HG03439 (cell line): ENCODE results near the gene FZD2.
"Not testable (repeated sequence)": the region's sequence is repeated elsewhere in the genome, so short reads cannot be mapped to it uniquely, and the experiment has no call there.

Experiments
- ATAC-seq: cut with Tn5 transposase; IDR thresholded peaks from one replicate; pipeline ENCODE4 v1.9.1; 2021; ENCODE audit warnings: mild to moderate bottlenecking, moderate library complexity; ENCODE audit not compliant: unreplicated experiment

FZD2 gene

DNA sequence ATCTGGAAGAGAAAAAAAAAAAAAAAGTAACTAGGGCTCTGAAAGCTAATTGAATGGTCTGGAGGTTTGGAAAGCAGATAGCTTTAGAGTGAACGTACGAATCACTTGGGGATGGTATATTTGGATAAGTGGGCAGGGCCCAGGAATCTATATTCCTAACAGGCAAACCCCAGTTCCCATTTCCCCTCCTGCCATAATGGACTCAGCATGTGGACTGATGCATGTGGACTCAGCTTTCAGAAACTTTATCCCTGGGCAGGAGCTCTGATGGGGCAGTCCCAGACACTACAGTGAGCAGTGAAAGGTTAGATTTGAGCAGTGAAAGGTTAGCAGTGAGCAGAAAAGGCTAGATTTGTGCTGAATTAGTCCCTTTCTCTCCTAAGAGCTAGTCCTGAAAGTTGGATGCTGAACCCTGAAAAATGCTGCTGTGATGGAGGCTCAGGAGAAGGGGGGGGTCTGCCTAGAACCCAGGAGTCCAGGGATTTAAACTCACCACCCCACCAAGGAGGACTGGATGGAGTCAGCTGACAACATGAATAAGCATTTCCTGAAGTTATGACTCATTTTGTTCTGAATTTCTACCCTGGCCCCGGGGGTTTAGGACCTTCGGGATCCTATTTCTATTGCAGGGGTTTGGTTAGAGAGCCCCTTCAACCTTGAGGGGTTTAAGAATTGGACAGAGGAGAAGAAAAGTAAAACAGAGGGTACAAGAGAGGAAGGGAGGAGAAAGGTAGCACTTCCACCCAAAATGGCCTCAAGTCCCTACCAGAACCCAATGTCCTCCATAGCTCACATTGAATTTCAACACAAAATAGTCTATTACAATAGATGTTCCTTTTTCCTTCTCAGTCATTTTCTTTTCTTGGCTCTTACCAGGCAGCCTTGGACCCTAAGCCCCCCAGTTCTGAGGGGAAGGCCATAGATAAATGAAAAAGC is 10.3 kb upstream of the FZD2 start:
- no peak for ATAC-seq

DNA sequence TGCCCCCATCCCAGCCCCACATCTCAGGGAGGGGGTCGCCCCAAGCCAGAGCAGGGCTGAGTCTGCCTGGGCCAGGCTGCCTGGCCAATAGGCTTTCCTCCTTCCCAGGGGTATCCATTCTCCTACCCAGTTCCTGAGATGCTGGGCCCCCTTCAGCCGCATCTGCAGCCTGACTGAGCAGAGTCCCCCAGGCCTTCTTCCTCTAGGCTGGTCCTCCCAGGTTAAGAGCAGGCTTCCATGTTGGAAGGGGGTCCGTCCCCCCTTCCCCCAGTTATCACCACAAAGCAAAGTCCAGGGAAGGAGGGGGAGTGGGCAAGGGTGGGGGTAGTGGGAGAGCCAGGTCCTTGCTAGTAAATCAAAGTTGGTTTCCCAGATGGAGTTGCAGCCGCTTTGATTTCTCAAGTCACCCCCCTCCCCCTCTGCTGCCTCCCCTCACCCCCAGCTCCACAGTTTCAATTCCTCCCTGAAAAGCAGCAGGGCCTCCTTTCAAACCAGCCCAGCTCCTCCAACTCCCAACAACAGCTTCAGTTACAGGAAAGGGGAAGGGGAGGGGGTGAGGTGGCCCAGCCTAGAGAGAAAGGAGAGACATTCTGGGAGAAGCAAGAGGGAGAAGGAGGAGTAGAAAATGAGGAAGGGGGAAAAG is 9.5 kb upstream of the FZD2 start:
- ATAC-seq, result no peak

DNA sequence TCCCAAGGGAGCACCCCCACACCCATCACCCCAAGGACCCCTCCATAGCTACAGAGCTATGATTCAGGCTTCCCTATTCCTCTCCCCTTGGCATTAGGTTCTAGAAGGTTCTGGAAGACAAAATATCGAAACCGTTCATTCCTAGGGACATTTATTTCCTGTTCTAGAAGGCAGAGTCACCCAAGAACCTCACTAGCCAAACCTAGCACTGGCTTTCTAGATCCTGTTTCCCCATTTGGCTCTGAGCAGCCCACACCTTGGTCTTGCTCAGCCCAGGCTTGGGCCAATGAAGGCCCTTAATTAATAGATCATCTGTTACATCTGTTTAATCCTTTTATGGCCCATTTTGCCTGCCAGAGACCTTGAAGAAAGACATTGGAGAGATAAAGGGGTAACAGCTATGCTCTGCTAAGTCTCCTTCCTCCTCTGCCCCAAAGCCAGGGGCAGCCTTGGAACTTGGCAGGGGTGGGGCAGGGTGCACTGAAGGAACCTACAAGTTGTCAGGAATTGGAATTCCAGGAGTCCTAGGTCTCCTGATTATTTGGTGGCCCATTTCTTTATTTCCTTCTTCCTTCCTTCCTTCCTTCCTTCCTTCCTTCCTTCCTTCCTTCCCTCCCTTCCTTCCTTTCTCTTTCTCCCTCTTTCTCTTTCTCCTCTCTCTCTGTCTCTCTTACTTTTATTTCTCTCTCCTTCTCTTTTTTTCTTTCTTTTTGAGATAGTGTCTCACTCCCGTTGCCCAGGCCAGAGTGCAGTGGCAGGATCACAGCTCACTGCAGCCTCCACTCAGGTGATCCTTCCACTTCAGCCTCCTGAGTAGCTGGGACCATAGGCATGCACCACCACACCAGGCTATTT is 8.7 kb upstream of the FZD2 start:
- no peak for ATAC-seq

GRCh38 chr17:44549686-44550085 is 7.6 kb upstream of the FZD2 start:
- ATAC-seq, result no peak

- no peak for ATAC-seq
Observed at GRCh38 chr17:44552361-44552760, 4.9 kb upstream of the FZD2 start.

GRCh38 chr17:44555099-44555498 is 2.2 kb upstream of the FZD2 start:
- no peak for ATAC-seq

DNA sequence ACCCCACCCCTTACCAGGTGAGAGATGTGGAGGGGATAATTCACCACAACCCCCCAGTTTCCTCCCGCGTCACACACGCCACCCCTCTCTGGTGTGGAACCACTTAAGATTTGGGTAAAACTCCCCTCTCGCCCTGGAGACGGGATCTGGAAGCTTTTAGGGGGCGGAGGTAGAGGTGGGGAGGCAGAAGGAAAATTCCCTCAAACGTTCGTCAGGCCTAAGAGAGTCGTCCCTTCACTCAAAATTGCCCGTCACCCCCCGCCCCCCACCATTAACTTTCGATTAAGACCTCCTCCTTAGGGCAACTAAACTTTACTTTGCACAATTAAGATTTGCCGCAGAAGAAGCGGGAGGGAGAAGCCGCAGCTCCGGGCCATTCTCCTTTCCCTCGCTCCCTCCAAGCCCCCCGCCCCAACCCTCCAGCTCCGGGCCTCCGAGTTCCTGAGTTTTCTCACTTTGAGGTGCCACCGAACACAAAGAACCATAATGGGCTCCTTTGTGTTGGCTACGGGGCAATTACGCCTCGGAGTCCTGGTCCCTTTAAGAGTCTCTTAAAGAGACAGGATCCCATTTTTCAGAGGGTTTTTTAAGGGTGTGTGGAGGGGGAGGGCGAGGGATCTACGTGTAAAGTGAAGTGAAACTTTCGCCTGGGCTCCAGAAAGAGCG is 985 bp upstream of the FZD2 start:
- ATAC-seq, result peak; percentile 47

GRCh38 chr17:44557651-44558285 is 484 bp downstream of the FZD2 start:
- peak; percentile 15 for ATAC-seq

GRCh38 chr17:44558334-44558709 is 1.0 kb downstream of the FZD2 start:
- no peak for ATAC-seq

DNA sequence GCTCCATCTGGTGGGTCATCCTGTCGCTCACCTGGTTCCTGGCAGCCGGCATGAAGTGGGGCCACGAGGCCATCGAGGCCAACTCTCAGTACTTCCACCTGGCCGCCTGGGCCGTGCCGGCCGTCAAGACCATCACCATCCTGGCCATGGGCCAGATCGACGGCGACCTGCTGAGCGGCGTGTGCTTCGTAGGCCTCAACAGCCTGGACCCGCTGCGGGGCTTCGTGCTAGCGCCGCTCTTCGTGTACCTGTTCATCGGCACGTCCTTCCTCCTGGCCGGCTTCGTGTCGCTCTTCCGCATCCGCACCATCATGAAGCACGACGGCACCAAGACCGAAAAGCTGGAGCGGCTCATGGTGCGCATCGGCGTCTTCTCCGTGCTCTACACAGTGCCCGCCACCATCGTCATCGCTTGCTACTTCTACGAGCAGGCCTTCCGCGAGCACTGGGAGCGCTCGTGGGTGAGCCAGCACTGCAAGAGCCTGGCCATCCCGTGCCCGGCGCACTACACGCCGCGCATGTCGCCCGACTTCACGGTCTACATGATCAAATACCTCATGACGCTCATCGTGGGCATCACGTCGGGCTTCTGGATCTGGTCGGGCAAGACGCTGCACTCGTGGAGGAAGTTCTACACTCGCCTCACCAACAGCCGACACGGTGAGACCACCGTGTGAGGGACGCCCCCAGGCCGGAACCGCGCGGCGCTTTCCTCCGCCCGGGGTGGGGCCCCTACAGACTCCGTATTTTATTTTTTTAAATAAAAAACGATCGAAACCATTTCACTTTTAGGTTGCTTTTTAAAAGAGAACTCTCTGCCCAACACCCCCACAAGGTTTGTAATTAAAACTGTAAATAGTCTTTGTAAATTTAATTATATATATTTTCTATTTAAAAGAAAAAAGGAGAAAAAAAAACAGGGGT is 1.7 kb downstream of the FZD2 start:
- no peak for ATAC-seq

GRCh38 chr17:44559634-44560554 is 2.6 kb downstream of the FZD2 start:
- no peak for ATAC-seq

GRCh38 chr17:44561237-44561623 is 3.9 kb downstream of the FZD2 start:
- ATAC-seq, result no peak

DNA sequence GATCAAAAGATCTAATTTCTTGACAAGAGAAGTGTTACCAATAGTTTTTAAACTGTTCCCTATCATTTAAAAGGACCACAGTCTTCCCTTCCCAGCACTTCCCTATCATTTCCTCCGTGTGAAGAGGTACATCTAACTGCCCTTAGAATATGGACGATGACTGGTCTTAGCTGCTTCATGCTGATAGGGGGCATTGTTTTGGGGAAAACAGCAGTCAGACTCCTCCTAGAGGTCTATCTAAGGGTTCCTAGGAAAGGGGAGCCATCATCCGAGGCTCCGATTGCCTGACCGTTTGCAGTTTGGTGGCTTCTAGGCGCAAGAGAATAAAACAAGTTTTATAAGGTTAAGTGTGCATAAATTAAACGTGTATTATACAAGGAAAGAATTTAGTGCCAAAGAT is 7.1 kb downstream of the FZD2 start:
- no peak for ATAC-seq

DNA sequence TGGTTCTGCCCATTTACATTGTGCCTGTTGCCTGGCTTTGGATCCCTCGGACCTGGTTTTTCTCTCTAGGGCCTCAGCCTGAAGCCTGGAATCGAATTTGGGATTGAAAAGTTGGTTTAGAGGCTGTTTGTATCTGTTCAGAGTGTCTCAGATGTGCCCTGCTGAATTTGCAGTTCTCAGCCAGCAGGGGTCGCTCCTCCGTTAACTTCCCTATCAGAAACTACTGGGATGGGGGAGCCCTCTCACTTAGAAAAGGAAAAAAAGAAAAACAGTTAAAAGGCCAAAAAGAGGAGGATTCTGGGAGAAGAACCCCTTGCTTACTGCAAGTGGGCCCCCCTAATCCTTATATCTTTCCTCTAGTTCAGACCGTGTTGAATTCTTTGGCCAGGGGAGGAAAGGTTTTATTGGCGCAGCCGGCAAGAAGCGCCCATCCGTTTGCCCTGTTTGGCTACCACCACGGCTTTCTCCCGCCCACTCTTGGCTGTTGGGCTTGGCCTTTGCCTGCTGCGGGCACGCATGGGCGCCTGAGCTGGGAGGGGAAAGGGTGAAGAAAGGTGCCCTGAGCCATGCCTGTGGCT is 8.7 kb downstream of the FZD2 start:
- no peak for ATAC-seq

DNA sequence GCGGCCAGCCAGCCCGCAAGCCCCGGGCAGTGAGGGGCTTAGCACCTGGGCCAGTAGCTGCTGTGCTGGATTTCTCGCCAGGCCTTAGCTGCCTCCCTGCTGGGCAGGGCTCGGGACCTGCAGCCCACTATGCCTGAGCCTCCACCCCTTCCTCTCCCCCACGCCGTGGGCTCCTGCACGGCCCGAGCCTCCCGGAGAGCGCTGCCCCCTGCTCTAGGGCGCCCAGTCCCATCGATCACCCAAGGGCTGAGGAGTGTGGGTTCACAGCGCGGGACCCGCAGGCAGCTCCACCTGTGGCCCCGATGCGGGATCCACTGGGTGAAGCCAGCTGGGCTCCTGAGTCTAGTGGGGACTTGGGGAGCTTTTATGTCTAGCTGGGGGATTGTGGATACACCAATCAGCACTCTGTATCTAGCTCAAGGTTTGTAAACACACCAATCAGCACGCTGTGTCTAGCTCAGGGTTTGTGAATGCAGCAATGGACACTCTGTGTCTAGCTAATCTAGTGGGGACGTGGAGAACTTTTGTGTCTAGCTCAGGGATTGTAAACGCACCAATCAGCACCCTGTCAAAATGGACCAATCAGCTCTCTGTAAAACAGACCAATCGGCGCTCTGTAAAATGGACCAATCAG is 11.1 kb downstream of the FZD2 start:
- not testable (repeated sequence) for ATAC-seq

- no peak for ATAC-seq
Observed at GRCh38 chr17:44568945-44569858, 11.9 kb downstream of the FZD2 start.
